SU-DHL-6 (cell line): ENCODE results near the gene SEZ6L.

Experiments
- H2AFZ ChIP-seq: fragments of 200-600 bp; sonication (generic); 2 replicates; pipeline ENCODE4 v1.6.1; 2014; ENCODE audit warnings: low read depth, mild to moderate bottlenecking, moderate library complexity, mixed read lengths, antibody characterized with exemption, low read length; ENCODE audit not compliant: severe bottlenecking
- H3F3A ChIP-seq: fragments of 200-600 bp; shearing (Covaris generic); 2 replicates; pipeline ENCODE4 v1.6.0; 2016; ENCODE audit warnings: antibody characterized with exemption, mild to moderate bottlenecking; ENCODE audit not compliant: insufficient read depth
- H3K27ac ChIP-seq: fragments of 200-600 bp; sonication (generic); 2 replicates; pipeline ENCODE4 v1.5.1; 2016; ENCODE audit warnings: low read depth, mild to moderate bottlenecking, low read length, moderate library complexity, mixed read lengths
- H3K27me3 ChIP-seq: fragments of 200-600 bp; sonication (generic), shearing (Covaris generic); 2 replicates; pipeline ENCODE4 v1.6.0; 2014; ENCODE audit warnings: mild to moderate bottlenecking, low read length
- H3K36me3 ChIP-seq: fragments of 200-600 bp; sonication (generic); 2 replicates; pipeline ENCODE4 v1.6.1; 2014; ENCODE audit warnings: mild to moderate bottlenecking, low read length, mixed read lengths
- H3K4me2 ChIP-seq: fragments of 300-600, 200-600 bp; shearing (Covaris generic), sonication (generic); 2 replicates; pipeline ENCODE4 v1.6.0; 2014; ENCODE audit warnings: low read length, low read depth, mild to moderate bottlenecking; ENCODE audit not compliant: poor library complexity, severe bottlenecking
- H3K4me3 ChIP-seq: fragments of 200-600 bp; sonication (generic); 2 replicates; pipeline ENCODE4 v1.5.1; 2014; ENCODE audit warnings: antibody characterized with exemption, low read length, mild to moderate bottlenecking, mixed read lengths; ENCODE audit not compliant: insufficient read depth, poor library complexity, severe bottlenecking
- H3K79me2 ChIP-seq: fragments of 200-600 bp; sonication (generic); 2 replicates; pipeline ENCODE4 v1.6.1; 2014; ENCODE audit warnings: mild to moderate bottlenecking, low read length, moderate library complexity; ENCODE audit not compliant: insufficient read depth
- H3K9ac ChIP-seq: fragments of 200-600 bp; sonication (generic); 2 replicates; pipeline ENCODE4 v1.7.0; 2014; ENCODE audit warnings: mild to moderate bottlenecking, low read length
- H3K9me2 ChIP-seq: fragments of 200-600 bp; sonication (generic); replicated peaks from 2 replicates; pipeline ENCODE4 v1.6.1; 2014; ENCODE audit warnings: low read length; ENCODE audit not compliant: insufficient read depth
- H3K9me3 ChIP-seq: fragments of 200-600 bp; sonication (generic); 2 replicates; pipeline ENCODE4 v1.6.1; 2014; ENCODE audit warnings: low read length, mixed read lengths; ENCODE audit not compliant: insufficient read depth
- H4K20me1 ChIP-seq: fragments of 200-600 bp; sonication (generic); 2 replicates; pipeline ENCODE4 v1.6.1; 2014; ENCODE audit warnings: low read depth, mild to moderate bottlenecking, antibody characterized with exemption, low read length, moderate library complexity, mixed read lengths
- CTCF ChIP-seq: fragments of 200-600 bp; sonication (generic); IDR thresholded peaks from one replicate; pipeline ENCODE4 v1.5.1; 2017; ENCODE audit warnings: antibody characterized with exemption, mild to moderate bottlenecking, low read length, moderate library complexity; ENCODE audit not compliant: insufficient read depth, poor library complexity, severe bottlenecking
- EZH2phosphoT487 ChIP-seq: fragments of 200-600 bp; sonication (generic), shearing (Covaris generic); conservative IDR thresholded peaks from 2 replicates; pipeline ENCODE4 v1.6.1; 2018; ENCODE audit warnings: mild to moderate bottlenecking, antibody characterized with exemption, low read length, moderate library complexity, mixed read lengths

The SEZ6L gene

GRCh38 chr22:26348810-26349526 lies 179.7 kb downstream of the SEZ6L start:
- H3K27ac ChIP-seq = no peak overlapping the region
- no peaks in the 10 kb centered on the region for H3K9me2 ChIP-seq
- H3K4me3 ChIP-seq = no peak overlapping the region
- no peaks in the 10 kb centered on the region for H3K27me3 ChIP-seq
- no peaks in the 10 kb centered on the region for H3K9me3 ChIP-seq
- no peaks in the 10 kb centered on the region for H4K20me1 ChIP-seq
- no peak overlapping the region for H3K4me2 ChIP-seq
- no peak for TF ChIP-seq EZH2phosphoT487
- TF ChIP-seq CTCF = no peak
- H3K79me2 ChIP-seq = no peaks in the 10 kb centered on the region
- no peaks in the 10 kb centered on the region for H3F3A ChIP-seq
- no peak overlapping the region for H2AFZ ChIP-seq
- H3K9ac ChIP-seq = no peak overlapping the region
- no peaks in the 10 kb centered on the region for H3K36me3 ChIP-seq

- H3K4me3 ChIP-seq = no peak overlapping the region
- no peaks in the 10 kb centered on the region for H3K36me3 ChIP-seq
- no peaks in the 10 kb centered on the region for H3K9me2 ChIP-seq
- H2AFZ ChIP-seq = no peak overlapping the region
- no peaks in the 10 kb centered on the region for H3K79me2 ChIP-seq
- H3K9ac ChIP-seq = no peak overlapping the region
- H4K20me1 ChIP-seq = no peaks in the 10 kb centered on the region
- H3K27me3 ChIP-seq = no peaks in the 10 kb centered on the region
- no peak overlapping the region for H3K27ac ChIP-seq
- H3F3A ChIP-seq = no peaks in the 10 kb centered on the region
- H3K9me3 ChIP-seq = no peaks in the 10 kb centered on the region
- no peak overlapping the region for H3K4me2 ChIP-seq
- TF ChIP-seq EZH2phosphoT487 = no peak
- TF ChIP-seq CTCF = no peak
These were observed 185.4 kb downstream of the SEZ6L start for GRCh38 chr22:26354707-26355106.

GRCh38 chr22:26357281-26357680 lies 188.0 kb downstream of the SEZ6L start:
- no peak overlapping the region for H3K9ac ChIP-seq

More at GRCh38 chr22:26357281-26357680, 188.0 kb downstream of the SEZ6L start:
- H3K79me2 ChIP-seq = no peaks in the 10 kb centered on the region
- no peaks in the 10 kb centered on the region for H4K20me1 ChIP-seq
- no peak overlapping the region for H2AFZ ChIP-seq
- no peaks in the 10 kb centered on the region for H3K27me3 ChIP-seq
- no peak overlapping the region for H3K27ac ChIP-seq
- no peaks in the 10 kb centered on the region for H3K36me3 ChIP-seq
- H3K9me3 ChIP-seq = no peaks in the 10 kb centered on the region
- TF ChIP-seq EZH2phosphoT487 = no peak
- TF ChIP-seq CTCF = no peak
- no peaks in the 10 kb centered on the region for H3F3A ChIP-seq
- no peaks in the 10 kb centered on the region for H3K9me2 ChIP-seq
- H3K4me3 ChIP-seq = no peak overlapping the region
- H3K4me2 ChIP-seq = no peak overlapping the region
